Neural cell (in vitro differentiated cells): Measurements from ENCODE around the gene BABAM2. TPM values are rescaled to one million over a fixed set of nuclear protein-coding genes. Genes with fewer than 3 reads are reported as not detected.

Source experiments
- H2AFZ ChIP-seq: fragments of 200-600, 300-800 bp; sonication (generic), shearing (Covaris generic); 2 replicates; pipeline ENCODE4 v1.6.0; 2014; ENCODE audit warnings: low read depth, mild to moderate bottlenecking, antibody characterized with exemption, low read length, moderate library complexity
- H3F3A ChIP-seq: fragments of 200-600 bp; shearing (Covaris generic); 2 replicates; pipeline ENCODE4 v1.6.1; 2016; ENCODE audit warnings: mild to moderate bottlenecking, moderate library complexity, mixed read lengths, antibody characterized with exemption, low read length; ENCODE audit not compliant: insufficient read depth, poor library complexity, severe bottlenecking
- H3K27ac ChIP-seq: fragments of 200-600, 300-800 bp; sonication (generic), shearing (Covaris generic); 2 replicates; pipeline ENCODE4 v1.5.1; 2014; ENCODE audit warnings: mild to moderate bottlenecking, low read length, moderate library complexity
- H3K27me3 ChIP-seq: fragments of 300-800, 200-600 bp; sonication (generic), shearing (Covaris generic); 2 replicates; pipeline ENCODE4 v1.6.0; 2014; ENCODE audit warnings: mild to moderate bottlenecking, low read depth, low read length, moderate library complexity; ENCODE audit not compliant: insufficient read depth
- H3K36me3 ChIP-seq: fragments of 300-800, 200-600 bp; sonication (generic), shearing (Covaris generic); 2 replicates; pipeline ENCODE4 v1.5.1; 2014; ENCODE audit warnings: mild to moderate bottlenecking, antibody characterized with exemption, low read length, moderate library complexity; ENCODE audit not compliant: insufficient read depth
- H3K4me2 ChIP-seq: fragments of 300-800, 200-600 bp; sonication (generic), shearing (Covaris generic); 2 replicates; pipeline ENCODE4 v1.6.0; 2014; ENCODE audit warnings: mild to moderate bottlenecking, low read length
- H3K4me3 ChIP-seq: fragments of 300-800, 200-600 bp; sonication (generic), shearing (Covaris generic); 2 replicates; pipeline ENCODE4 v1.5.1; 2014; ENCODE audit warnings: mild to moderate bottlenecking, low read length, moderate library complexity
- H3K79me2 ChIP-seq: fragments of 200-600 bp; shearing (Covaris generic); replicated peaks from 2 replicates; pipeline ENCODE4 v1.6.0; 2014; ENCODE audit warnings: mild to moderate bottlenecking, low read length, moderate library complexity; ENCODE audit not compliant: insufficient read depth
- H3K9ac ChIP-seq: fragments of 300-800, 200-600 bp; sonication (generic), shearing (Covaris generic); 2 replicates; pipeline ENCODE4 v1.6.1; 2016; ENCODE audit warnings: mild to moderate bottlenecking, low read length, mixed read lengths
- H3K9me2 ChIP-seq: fragments of 200-600 bp; shearing (Covaris generic); 2 replicates; pipeline ENCODE4 v1.6.1; 2016; ENCODE audit warnings: mild to moderate bottlenecking, low read length, mixed read lengths; ENCODE audit not compliant: insufficient read depth
- H3K9me3 ChIP-seq: fragments of 200-600, 300-800 bp; sonication (generic), shearing (Covaris generic); 2 replicates; pipeline ENCODE4 v1.6.1; 2016; ENCODE audit warnings: mild to moderate bottlenecking, mixed run types, low read length, moderate library complexity, mixed read lengths
- H4K20me1 ChIP-seq: fragments of 200-600 bp; shearing (Covaris generic); 2 replicates; pipeline ENCODE4 v1.6.1; 2016; ENCODE audit warnings: mild to moderate bottlenecking, mixed run types; ENCODE audit not compliant: insufficient read depth
- EP300 ChIP-seq: fragments of 450-650 bp; conservative IDR thresholded peaks from 2 replicates; pipeline ENCODE4 v1.6.1; 2014; ENCODE audit warnings: antibody characterized with exemption, mild to moderate bottlenecking, moderate library complexity; ENCODE audit not compliant: poor library complexity, severe bottlenecking
- EZH2 ChIP-seq: fragments of 200-600, 300-800 bp; shearing (Covaris generic), sonication (generic); IDR thresholded peaks from 2 replicates; pipeline ENCODE4 v1.6.1; 2014; ENCODE audit warnings: antibody characterized with exemption, low read length, borderline replicate concordance, mild to moderate bottlenecking; ENCODE audit not compliant: insufficient read depth, poor library complexity, severe bottlenecking
- MXI1 ChIP-seq: fragments of 450-650 bp; conservative IDR thresholded peaks from 2 replicates; pipeline ENCODE4 v1.6.1; 2014; ENCODE audit warnings: antibody characterized with exemption, mild to moderate bottlenecking; ENCODE audit not compliant: poor library complexity, severe bottlenecking
- POLR2AphosphoS5 ChIP-seq: IDR thresholded peaks from 2 replicates; pipeline ENCODE4 v1.6.1; 2012
- RAD21 ChIP-seq: fragments of 450-650 bp; conservative IDR thresholded peaks from 2 replicates; pipeline ENCODE4 v1.6.1; 2014; ENCODE audit warnings: antibody characterized with exemption, mild to moderate bottlenecking, moderate library complexity
- SMC3 ChIP-seq: fragments of 450-650 bp; conservative IDR thresholded peaks from 2 replicates; pipeline ENCODE4 v1.6.1; 2014; ENCODE audit warnings: antibody characterized with exemption, mild to moderate bottlenecking, moderate library complexity; ENCODE audit not compliant: poor library complexity
- polyA plus RNA-seq: library from polyadenylated mRNA; depleted of rRNA; stranded (reverse); fragments of >200 nt; gene quantifications from 2 replicates; pipeline ENCODE4 v1.2.3, GENCODE V29; 2014
- TF ChIP-seq, protein P1 (sequence below): fragments of 450-650 bp; IDR thresholded peaks from 2 replicates; pipeline ENCODE4 v1.5.1; 2014; ENCODE audit warnings: antibody characterized with exemption, mild to moderate bottlenecking, moderate library complexity; ENCODE audit not compliant: poor library complexity, severe bottlenecking
- TF ChIP-seq, protein P2 (sequence below): IDR thresholded peaks from 2 replicates; pipeline ENCODE4 v1.6.1; 2012; ENCODE audit warnings: borderline replicate concordance

BABAM2 gene
- polyA plus RNA-seq, 1 donor from 2014 or later = 15.3 TPM

DNA sequence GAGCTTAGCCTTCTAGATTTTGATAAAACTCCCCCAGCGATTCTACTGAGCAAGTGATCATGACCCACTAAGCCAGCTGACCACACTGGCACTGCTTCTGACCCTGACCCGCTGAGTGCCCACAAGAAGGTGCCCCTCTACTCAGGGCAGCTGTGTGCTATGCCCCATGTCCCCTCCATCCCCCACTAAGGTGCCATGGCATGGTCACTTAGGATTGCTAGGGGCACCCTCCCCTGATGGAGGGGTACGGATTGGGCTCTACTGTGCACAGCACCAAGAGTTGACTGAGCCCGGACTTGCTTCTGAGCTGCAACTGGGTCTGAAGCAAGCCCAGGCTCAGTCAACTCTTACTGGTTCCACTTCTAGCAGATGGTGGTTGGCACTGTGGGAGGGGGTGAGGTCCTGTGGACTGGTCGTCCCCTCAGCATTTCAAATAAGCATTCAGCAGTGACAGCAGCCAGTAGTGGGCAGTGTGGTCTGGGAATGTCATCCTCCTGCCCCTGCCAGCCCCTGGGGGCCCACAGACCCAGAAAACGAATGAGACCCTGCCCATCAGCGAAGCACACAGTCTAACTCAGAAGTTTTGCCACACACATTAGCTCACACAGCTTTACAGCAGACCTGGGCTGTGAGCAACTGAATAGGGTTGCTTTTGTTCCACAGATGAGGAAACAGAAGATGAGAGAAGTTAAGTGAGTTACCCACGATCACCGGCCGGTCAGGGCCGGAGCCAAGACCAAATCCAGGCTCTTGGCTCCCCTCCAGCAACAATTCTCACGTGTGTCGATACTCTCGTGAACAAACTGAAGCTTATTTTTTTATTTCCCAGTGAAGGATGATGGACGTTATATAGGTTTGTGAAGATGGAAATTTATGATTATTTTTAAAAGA is 450.0 kb downstream of the BABAM2 start (continued):
- TF ChIP-seq, protein P1, sequence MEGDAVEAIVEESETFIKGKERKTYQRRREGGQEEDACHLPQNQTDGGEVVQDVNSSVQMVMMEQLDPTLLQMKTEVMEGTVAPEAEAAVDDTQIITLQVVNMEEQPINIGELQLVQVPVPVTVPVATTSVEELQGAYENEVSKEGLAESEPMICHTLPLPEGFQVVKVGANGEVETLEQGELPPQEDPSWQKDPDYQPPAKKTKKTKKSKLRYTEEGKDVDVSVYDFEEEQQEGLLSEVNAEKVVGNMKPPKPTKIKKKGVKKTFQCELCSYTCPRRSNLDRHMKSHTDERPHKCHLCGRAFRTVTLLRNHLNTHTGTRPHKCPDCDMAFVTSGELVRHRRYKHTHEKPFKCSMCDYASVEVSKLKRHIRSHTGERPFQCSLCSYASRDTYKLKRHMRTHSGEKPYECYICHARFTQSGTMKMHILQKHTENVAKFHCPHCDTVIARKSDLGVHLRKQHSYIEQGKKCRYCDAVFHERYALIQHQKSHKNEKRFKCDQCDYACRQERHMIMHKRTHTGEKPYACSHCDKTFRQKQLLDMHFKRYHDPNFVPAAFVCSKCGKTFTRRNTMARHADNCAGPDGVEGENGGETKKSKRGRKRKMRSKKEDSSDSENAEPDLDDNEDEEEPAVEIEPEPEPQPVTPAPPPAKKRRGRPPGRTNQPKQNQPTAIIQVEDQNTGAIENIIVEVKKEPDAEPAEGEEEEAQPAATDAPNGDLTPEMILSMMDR = no peak

GRCh38 chr2:28341208-28341891 is 450.8 kb downstream of the BABAM2 start:
- no peak for TF ChIP-seq EP300
- no peak for TF ChIP-seq MXI1
- TF ChIP-seq, protein P2, sequence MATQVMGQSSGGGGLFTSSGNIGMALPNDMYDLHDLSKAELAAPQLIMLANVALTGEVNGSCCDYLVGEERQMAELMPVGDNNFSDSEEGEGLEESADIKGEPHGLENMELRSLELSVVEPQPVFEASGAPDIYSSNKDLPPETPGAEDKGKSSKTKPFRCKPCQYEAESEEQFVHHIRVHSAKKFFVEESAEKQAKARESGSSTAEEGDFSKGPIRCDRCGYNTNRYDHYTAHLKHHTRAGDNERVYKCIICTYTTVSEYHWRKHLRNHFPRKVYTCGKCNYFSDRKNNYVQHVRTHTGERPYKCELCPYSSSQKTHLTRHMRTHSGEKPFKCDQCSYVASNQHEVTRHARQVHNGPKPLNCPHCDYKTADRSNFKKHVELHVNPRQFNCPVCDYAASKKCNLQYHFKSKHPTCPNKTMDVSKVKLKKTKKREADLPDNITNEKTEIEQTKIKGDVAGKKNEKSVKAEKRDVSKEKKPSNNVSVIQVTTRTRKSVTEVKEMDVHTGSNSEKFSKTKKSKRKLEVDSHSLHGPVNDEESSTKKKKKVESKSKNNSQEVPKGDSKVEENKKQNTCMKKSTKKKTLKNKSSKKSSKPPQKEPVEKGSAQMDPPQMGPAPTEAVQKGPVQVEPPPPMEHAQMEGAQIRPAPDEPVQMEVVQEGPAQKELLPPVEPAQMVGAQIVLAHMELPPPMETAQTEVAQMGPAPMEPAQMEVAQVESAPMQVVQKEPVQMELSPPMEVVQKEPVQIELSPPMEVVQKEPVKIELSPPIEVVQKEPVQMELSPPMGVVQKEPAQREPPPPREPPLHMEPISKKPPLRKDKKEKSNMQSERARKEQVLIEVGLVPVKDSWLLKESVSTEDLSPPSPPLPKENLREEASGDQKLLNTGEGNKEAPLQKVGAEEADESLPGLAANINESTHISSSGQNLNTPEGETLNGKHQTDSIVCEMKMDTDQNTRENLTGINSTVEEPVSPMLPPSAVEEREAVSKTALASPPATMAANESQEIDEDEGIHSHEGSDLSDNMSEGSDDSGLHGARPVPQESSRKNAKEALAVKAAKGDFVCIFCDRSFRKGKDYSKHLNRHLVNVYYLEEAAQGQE = no peak
- no peak for TF ChIP-seq POLR2AphosphoS5
- no peak for TF ChIP-seq SMC3
- no peak for TF ChIP-seq EZH2
- TF ChIP-seq RAD21 = no peak
- Histone ChIP-seq H3K79me2 (no peaks in the 10 kb centered on the region), H3K4me2 (no peak overlapping the region), H3K36me3 (no peaks in the 10 kb centered on the region), H3K9ac (no peak overlapping the region), H4K20me1 (no peaks in the 10 kb centered on the region), H3K9me3 (no peaks in the 10 kb centered on the region), H3K4me3 (no peak overlapping the region), H3K27me3 (no peaks in the 10 kb centered on the region), H3K9me2 (no peaks in the 10 kb centered on the region), H3K27ac (no peak overlapping the region), H3F3A (no peaks in the 10 kb centered on the region), H2AFZ (no peak overlapping the region)
